Astrocyte of the hippocampus (primary cell): Measurements from ENCODE around the gene ELMOD3.
"Not testable (repeated sequence)": the region's sequence is repeated elsewhere in the genome, so short reads cannot be mapped to it uniquely, and the experiment has no call there.

Experiments
- DNase-seq: peaks from one replicate; pipeline ENCODE4 v3.0.0; 2011; ENCODE audit warnings: low read depth, low spot score

ELMOD3 gene

DNA sequence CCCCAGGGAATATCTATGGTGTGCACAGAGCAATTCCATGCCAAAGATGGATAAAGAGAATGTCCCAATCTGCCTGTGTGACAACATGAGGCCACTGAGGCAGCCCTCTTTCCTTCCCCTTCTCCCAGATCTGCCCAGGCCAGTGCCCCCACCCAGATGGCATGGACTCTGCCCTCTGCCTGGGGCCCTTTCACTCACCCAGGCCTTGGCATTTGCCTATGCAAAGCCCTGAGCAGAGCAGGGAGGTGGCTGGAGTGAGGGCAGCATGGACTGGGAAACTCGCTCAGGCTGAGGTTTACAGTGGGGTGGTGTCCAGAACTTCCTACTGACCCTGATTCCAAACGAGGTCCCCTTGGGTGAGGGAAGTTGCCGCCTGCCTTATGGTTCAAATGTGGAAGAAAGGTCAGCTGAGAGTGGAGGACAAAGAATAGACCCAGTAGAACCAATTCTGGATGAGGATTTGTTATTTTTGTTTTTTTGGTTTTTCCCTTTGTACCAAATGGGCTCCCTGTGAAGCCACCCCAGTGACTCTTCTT is 72.8 kb downstream of the ELMOD3 start:
- no peak for DNase-seq

DNA sequence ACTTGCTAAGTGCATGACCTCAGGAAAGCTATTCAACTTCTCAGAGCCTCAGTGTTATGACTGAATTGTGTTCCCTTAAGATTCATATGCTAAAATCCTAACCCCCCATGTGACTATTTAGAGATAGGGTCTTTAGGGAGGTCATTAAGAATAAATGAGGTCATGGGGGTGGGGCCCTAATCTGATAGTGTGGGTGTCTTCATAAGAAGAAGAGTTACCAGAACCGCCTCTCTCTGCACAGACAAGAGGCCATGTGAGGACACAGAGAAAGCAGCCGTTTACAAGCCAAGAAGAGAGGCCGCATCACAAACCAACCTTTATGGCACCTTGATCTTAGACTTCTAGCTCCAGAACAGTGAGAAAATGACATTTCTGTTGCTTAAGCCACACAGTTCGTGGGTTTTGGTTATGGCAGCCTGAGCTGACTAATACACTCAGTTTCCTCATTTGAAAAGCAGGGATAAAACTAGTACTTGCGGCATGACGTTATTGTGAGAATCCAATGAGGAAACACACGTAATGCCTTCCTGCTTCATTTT is 73.8 kb downstream of the ELMOD3 start:
- no peak for DNase-seq

DNA sequence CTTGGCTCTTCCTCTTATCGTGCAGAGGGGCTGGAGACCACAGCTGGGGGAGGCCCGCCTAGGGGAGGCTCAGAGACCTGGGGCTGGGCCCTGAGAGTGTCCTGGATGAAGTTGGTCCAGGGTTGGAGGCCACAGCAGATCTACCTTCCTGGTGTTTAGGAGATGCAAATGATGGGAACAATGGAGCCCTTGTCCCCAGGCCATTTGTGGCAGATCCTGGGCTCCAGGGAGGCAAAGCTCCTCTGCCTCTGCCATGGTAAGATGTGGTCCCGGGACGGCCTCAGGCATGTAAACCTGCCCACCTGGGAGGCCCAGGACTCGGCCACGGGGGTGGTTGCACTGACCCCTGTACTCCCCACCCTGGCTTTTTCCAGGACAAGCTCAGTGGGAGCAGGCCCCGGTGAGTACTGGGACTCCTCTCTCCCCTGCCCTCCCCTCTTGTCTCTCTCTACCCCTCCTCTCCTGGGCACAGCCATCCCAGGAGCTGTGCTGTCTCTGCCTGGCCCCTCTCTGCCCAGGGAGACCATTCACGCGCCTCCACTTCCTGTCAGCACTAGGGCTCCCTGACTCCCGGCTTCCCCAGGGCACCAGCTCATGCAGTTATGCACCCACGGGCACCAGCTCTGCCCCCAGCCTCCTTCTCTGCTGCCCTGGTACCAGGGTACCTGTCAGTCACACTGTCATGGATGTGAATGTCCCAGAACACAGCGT is 74.8 kb downstream of the ELMOD3 start:
- DNase-seq, result no peak

DNA sequence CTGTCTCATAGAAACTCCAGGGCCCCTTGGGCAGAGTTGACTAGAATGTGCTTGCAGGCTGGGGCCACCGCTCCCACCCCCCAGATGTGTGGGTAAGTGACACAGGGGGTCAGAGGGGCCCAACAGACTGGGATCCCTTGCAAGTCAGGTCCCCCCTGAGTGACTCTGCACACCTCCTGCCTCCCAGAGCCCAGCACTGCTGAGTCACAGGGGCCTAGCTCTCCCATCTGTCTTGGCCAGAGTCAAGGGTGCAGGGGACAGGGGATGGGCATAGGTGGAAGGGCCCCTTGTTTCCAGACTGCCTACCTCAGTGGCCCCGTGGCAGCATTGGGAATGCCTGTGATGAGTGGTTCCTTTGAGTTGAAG is 75.3 kb downstream of the ELMOD3 start:
- no peak for DNase-seq

DNA sequence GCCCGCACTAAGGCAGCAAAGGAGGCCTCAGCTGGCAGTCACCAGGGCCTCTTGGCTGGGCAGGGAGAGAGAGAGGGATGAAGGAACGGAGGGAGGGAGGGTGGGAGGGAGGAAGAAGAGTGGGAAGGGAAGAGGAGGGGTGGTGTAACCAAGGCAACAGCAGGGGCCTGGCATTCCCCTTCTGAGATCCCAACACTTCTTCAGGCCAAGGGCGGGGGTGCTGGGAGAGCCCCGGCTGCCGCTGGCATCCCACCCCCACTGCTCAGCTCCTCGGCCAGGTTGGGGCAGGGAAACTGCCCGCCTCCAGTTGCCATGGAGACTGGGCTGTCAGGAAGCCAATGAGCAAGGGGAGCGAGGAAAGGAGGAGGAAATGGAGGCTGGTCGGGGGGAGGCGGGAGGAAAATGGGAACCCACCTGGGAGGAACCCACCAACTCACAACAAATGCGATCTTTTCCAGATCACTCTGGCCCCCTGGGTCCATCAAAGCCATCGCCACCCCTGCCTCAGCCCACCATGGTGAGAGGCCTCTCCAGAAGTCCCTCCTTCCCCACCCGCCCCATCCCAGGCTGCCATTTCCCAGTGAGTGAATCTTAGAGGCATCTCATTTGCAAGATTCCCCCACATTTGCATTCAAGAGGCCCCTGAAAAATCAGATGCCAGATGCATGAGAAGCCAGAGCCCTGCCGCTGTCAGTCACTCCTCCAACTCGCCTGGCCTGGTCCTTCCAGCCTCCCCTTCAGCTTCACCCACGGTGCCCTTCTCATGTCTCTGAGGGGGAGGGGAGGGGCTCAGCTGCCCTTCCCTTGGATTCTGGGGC is 76.4 kb downstream of the ELMOD3 start:
- DNase-seq, result peak; percentile 93

DNA sequence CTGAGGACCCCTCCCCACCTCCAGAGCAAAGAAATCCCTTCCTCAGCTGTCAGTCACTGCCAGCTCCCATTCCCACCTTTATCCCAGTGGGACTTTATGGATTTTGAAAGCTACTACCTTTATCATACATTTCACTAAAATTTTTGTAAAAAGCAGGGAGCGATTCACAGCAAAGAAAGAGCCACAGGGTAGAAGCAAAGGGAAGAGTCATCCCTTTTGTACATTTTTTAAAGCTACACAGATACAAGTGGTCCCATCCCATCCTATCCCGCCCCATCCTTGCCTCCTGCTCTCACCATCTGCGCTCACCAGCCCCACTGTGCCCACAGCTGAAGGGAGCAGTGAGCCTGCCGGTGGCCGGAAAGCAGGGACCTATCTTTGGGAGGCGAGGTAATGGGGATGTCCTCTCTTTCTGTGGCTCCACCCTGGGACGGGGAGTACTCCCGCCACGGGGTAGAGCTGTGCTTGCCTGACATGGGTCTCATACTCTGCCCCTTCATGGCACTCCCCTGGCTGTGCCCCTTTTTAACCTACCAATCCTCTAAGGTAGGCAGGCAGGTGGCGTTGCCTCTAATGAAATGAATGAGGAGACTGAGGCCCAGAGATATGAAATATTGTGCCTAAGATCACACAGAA is 77.1 kb downstream of the ELMOD3 start:
- DNase-seq, result no peak

DNA sequence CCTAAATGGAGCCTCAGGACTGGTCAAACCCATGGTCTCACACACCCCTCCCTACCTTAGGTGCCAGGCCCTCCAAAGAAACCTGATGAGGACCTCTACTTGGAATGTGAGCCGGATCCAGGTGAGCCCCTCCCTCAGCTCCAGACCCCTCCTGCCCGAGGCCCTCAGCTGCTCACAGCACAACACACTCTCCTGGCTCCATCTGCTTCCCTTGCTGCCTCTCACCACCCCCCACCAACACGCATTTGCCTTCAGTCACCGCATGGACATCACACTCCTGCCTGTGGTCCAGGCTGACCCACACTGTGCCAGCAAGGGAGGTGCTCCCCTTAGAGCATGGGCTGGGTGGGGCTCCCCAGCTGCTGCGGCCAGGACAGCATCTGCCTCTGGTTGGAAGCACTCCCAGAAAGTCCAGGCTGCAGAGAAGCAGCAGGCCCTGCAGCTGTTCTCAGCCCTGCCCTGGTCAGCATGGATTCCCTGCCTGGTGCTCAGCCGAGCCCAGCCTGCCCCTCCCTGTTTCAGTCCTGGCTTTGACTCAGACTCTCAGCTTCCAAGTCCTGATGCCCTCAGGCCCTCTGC is 79.0 kb downstream of the ELMOD3 start:
- DNase-seq, result peak; percentile 77

DNA sequence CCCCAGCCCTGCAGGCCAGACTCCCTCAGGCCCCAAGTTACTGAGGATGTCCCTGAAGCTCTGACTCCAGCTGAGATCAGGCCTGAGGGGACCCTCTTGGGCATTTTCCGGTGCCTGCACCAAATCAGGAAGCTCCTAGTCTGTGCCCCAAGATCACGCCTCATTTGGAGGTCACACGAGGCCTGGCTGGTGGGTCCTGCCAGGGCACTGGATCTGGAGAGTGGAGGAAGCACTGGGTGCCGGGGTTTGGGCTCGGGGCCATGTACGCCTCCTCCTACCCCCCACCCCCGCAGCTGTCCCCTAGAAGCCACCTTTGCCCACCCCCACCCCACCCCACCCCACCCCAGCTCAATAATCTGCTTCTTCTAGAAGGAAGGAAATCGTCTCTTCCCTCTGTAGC is 80.1 kb downstream of the ELMOD3 start:
- no peak for DNase-seq

DNA sequence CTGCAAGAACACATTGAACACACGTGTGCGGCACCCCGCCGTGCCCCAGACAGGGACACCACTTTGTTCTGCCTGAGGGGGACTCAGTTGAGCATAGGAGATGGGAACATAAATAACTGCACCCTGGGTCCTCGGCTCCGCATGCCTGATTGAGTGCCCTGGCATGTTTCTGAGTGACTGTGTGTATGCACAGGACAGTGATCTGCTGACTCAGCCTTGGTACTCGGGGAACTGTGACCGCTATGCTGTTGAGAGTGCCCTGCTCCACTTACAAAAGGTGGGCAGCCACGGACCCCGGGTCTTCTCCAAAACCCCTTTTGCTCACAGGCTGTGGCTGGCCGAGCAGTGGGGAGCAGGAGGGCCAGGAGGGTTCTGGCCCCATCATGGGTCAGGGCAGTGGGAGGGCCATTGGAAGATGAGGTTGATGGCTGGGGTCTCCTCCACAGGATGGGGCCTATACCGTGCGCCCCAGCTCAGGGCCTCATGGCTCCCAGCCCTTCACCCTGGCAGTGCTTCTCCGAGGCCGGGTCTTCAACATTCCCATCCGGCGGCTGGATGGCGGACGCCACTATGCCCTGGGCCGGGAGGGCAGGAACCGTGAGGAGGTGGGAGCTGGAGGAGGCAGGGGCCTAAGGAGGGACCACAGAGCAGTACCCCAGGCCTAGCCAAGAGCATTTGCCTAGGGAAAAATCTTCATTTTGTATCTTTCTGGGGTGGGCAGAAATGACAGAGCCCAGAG is 80.8 kb downstream of the ELMOD3 start:
- DNase-seq, result no peak

DNA sequence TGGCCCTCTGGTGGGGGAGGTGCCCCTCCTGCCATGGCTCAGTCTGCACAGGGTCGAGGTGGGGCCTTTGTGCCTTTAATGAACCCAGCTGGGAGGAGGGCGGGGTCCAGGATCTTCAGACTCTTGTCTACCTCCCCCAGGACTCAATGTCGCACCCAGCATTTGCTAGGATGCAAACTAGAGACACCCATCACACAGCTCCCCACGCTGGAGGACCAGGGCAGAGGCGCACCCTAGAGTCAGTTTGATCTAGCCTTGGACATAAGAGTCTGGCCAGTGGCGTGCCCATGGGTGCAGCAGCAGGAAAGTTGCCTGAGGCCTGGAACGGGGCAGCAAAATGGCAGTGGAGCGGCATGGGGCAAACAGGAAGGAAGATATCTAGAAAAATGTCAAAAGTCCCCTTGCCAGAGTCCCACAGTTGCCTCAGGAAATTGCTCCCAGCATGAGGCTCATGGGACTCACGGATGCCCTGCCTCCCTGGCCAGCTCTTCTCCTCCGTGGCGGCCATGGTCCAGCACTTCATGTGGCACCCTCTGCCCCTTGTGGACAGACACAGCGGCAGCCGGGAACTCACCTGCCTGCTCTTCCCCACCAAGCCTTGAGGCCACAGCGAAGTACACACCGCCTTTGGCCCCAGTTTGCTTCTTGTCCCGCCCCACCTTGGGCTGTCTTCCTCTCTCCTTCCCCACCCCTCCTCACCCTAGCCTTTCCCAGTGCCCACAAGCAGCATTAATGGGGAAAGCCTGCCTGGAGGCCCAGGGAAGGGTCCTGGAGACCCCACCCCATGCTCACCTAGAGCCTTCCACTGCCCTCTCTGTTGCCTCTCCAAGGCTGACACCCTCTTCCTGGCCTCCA is 81.6 kb downstream of the ELMOD3 start:
- no peak for DNase-seq

DNA sequence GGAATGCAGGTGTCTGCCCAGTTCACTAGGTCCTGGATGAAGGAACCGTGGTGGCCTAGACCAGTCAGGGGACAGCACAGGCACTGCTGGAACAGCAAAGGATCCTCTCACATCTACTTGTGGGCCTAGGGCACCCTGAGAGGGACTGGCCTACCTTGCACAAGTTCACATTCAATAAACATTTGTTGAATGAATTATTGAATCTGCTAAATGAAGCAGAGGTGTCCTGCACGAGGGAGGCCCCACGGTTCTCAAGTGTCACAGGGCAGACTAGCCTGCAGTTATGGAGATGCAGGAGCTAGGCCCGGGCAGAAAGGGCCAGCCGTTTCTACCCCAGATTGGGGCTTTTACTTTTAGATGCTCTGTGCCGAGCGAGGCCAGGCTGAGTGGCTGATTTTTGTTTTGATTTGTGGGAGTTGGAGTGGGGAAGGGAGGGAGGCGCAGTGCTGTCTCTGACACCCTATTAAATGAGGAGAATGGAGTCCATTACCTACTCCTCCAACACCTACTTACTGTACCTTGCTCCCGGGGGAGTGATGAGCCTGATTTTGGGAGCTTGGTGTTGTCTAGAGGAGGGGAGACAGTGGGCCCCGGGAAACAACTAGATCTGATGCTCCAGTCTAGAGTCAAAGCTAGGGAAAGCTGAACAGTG is 82.4 kb downstream of the ELMOD3 start:
- DNase-seq, result no peak

DNA sequence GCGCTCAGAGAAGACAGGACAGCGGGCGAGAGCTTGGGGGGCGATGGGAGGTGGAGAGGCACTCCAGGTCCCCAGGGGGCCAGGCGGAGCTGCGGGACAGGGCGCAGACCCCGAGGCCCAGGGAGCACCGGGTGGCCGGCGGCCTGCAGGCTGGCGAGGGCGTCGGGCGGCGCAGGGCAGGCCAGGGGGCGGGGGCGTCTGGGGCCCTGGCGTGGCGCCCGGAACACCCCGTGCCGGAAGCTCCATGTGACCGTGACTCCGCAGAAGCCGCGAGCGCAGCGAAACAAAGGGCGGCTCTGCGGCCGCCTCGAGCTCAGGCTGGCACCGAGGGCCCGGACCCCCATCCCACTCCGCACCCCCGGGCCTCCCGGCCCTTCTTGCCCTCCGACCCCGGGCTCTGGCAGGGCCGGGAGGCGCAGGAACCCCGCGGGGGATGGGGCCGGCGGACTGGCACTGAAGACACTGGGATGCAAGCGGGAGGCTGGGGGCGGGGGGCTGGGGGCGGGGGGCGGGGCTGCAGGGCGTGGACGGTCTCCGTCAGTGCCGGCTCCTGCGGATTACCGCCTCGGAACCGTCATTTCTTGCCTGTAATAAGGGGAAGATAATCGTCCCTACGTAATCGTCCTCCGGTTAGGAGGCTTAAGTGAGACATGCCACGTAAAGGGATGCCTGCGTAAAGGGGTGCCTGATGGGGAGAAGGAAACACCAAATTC is 83.1 kb downstream of the ELMOD3 start:
- peak; percentile 94 for DNase-seq

DNA sequence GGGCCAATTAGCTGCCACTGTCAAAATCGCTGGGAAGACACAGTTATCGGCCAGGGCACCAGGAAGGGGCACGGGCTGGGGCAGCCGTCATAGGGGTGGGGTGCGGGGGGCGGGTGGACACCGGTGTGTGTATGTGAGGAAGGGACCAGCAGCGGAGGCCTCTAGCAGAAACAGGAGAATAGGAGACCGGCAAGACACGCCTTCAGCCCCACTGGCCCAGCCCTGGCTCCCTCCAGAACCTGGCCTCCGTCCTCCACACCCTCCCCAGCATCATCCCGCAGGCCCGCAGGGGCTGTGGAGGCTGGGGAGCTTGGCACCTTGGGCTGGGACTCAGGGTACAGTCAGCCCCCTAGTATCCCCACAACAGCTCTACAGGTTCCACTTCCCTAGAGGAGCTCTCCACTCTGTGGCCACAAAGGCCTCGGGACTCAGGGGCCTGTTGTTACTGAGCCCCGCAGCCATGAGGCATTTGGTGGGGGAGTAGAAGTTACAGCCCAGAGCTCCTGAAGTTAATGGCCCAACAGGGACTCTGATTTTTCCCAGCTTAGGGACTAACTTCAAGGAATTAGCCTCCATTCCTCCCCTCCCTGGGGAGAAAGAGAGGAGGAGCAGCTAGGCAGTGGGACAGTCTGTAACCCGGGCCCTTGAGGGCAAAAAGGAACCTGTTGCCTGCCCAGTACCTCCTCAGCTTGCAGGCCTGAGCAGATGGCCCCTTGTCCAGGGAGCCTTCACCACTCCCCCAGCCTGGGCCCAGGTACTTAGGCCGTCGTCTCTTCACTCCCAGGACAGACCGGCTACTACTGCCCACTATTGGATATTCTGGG is 83.8 kb downstream of the ELMOD3 start:
- DNase-seq, result no peak

DNA sequence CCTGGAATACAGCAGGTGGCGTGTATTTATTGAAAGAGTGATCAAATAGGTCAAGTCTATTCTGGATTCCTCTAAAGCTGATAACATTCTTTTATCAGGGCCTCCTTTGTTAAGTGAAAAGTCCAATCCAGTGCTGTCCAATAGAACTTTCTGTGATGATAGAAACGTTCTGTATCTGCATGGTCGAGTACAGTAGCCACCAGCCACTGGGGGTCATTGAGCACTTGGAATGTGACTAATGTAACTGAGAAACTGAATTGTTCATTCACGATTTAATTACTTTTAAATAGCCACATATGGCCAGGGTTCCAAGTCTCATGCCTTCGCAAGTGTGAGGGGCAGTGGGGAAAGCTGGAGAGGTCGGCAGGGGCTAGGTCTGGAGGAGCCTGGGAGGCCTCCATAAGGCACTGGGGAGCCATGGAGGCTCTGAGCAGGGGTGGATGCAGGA is 84.5 kb downstream of the ELMOD3 start:
- DNase-seq, result no peak

DNA sequence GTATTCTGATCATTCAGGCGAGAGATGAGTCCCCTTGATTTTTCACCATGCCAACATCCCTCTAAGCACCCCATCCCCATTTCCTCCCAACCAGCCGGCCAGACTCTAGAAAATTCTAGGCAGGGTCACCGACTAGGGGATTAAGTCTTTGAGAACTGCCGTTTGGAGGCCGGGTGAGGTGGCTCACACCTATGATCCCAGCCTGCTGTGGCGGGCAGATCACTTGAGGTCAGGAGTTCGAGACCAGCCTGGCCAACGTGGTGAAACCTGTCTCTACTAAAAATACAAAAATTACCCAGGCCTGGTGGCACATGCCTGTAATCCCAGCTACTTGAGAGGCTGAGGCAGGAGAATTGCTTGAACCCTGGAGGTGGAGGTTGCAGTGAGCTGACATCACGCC is 85.0 kb downstream of the ELMOD3 start:
- DNase-seq, result not testable (repeated sequence)

DNA sequence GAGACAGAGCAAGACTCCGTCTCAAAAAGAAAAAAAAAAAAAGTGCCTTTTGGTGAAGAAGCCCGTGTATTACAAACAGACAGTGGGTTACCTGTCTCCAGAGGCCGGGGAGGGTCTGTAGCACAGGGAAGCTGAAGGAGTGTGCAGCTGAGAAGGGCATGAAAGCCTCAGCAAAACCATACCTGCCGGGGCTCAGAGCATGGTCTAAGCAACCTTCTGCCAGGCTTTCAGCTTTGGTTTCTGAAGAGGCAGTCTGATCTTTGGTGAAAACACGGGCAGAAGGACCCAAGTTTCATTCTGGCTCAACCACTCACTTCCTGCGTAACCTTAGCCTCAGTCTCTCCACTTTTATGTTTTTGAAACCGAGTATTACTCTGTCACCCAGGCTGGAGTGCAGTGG is 85.4 kb downstream of the ELMOD3 start:
- DNase-seq, result no peak

DNA sequence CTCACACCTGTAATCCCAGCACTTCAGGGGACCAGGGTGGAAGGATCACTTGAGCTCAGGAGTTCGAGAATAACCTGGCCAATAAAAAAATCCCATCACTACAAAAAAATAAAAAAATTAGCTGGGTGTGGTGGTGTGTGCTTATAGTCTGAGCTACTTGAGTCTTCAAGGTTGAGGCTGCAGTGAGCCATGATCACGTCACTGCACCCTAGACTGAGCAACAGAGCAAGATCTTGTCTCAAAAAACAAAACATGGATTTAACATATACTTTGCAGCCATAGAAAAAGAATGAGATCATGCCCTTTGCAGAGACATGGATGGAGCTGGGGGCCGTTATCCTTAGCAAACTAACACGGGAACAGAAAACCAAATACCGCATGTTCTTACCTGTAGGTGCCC is 86.2 kb downstream of the ELMOD3 start:
- no peak for DNase-seq
